ENCODE measurements around the gene PHPT1. TPM values are rescaled to one million over a fixed set of nuclear protein-coding genes. Genes with fewer than 3 reads are reported as not detected.
A peak's percentile ranks its signal among the peaks of the same experiment; 100 is the strongest.

The PHPT1 gene
- total RNA-seq, 1 experiment from 2014 or later, result 161 TPM

DNA sequence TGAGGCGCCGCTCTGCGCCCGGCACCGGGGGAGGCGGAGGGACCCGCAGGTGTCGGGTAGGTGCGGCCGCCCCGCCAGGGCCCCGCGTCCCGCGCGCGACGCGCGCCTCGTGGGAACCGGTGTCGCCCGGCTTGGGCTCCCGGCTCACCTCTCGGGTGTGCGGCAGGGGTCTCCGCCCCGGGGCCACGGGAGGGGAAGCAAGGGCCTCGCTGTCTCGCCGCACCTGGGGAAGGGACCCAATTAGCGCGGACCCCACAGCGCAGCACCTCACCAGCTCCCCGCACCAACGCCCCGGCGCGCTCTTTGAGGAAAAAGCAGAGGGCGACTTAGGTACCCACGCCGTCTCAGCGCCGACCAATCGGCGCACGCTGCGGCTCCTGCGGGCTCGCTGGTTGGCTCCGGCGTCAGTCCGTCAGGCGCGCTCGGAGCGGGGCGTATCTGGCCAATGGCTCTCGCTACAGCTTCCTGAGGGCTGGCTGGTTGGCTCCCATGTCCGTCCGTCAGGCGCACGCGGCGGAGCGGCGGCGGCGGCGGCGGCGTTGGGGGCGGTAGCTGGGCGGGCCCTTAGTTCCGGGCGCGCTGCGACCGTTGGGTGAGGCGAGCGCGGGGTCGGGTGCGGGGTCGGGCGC lies 36.9 kb downstream of the PHPT1 start, which contains the start of gene TRAF2:
Gene TRAF2 (plus strand): TSS at position 567 of the 629 bp plus-strand sequence. CDS start 12,225 bp downstream, outside the sequence.
- Histone ChIP-seq H3K27ac (ENCODE audit: insufficient read length, low read depth, low read length) (no peak within 1 kb of the TSS), H3K18ac (ENCODE audit: insufficient read length, low read depth, low read length) (peak within 1 kb of the TSS; percentile 40), H2AFZ (ENCODE audit: low read length) (no peak within 1 kb of the TSS), H4K5ac (ENCODE audit: insufficient read length, low read depth, low read length) (no peak within 1 kb of the TSS), H2BK12ac (ENCODE audit: insufficient read length, low read depth, low read length) (no peak within 1 kb of the TSS), H2BK20ac (ENCODE audit: low read depth, low read length, poor library complexity, severe bottlenecking) (no peak within 1 kb of the TSS), H4K8ac (replicated peaks; ENCODE audit: insufficient read length, low read depth, low read length) (no peak within 1 kb of the TSS), H3K4me2 (ENCODE audit: insufficient read depth, insufficient read length, low read length) (peak within 1 kb of the TSS; percentile 58), H3K14ac (ENCODE audit: insufficient read depth, low read length) (peak within 1 kb of the TSS; percentile 45; the same call in 1 of the 2 replicates), H3K4me1 (ENCODE audit: insufficient read depth, low read length) (no peaks in the 10 kb centered on the region; the same call in 1 of the 2 replicates), H3K79me2 (ENCODE audit: insufficient read depth, low read length) (peaks cover 10% of the 10 kb centered on the region; the same call in 1 of the 2 replicates), H2AK5ac (ENCODE audit: insufficient read length, low read length) (no peak within 1 kb of the TSS), H4K20me1 (ENCODE audit: control insufficient read depth, insufficient read depth, insufficient read length) (no peaks in the 10 kb centered on the region), H3K9ac (ENCODE audit: extremely low read depth, insufficient read length, low read length) (peak within 1 kb of the TSS; percentile 6), H4K91ac (ENCODE audit: insufficient read length, low read depth, low read length) (no peak within 1 kb of the TSS), H2BK5ac (ENCODE audit: insufficient read length, low read length) (no peak within 1 kb of the TSS), H3K27me3 (ENCODE audit: insufficient read depth, low read length) (no peaks in the 10 kb centered on the region), H3K79me1 (ENCODE audit: insufficient read depth, low read depth, low read length, poor library complexity, severe bottlenecking) (peaks cover 11% of the 10 kb centered on the region), H2BK120ac (ENCODE audit: low read depth, low read length, poor library complexity, severe bottlenecking) (no peak within 1 kb of the TSS), H3T11ph (ENCODE audit: low read length) (no peak within 1 kb of the TSS), H3K9me3 (ENCODE audit: control insufficient read depth, low read depth, low read length) (no peaks in the 10 kb centered on the region), H3K23ac (ENCODE audit: insufficient read length, low read depth, low read length) (no peak within 1 kb of the TSS), H3K23me2 (ENCODE audit: insufficient read length, low read depth, low read length, poor library complexity, severe bottlenecking) (peaks cover 4% of the 10 kb centered on the region), H3K4ac (ENCODE audit: low read depth, low read length) (no peak within 1 kb of the TSS), H3K56ac (ENCODE audit: insufficient read length, low read depth, low read length) (no peak within 1 kb of the TSS), H2BK15ac (ENCODE audit: low read depth, low read length) (no peak within 1 kb of the TSS)
- H3K4me3 Mint-ChIP-seq, result peak within 1 kb of the TSS; percentile 84 to 89
- H3K27me3 Mint-ChIP-seq (ENCODE audit: low read depth), result peaks cover 1% of the 10 kb centered on the region; the same call in 1 of the 2 replicates
- TF ChIP-seq CTCF (conservative IDR thresholded peaks at IDR 0.05), result no peak
- WGBS (ENCODE audit: extremely low coverage, insufficient read length, low lambda C conversion rate), result no CpG with 5 or more reads among the region's 88 CpGs
- no peaks in the 10 kb centered on the region for H3K9me3 Mint-ChIP-seq
- peak within 1 kb of the TSS in 1 of 3 experiments; percentile 35; a peak in 2 of 7 replicates for H3K27ac Mint-ChIP-seq
- H3K4me1 Mint-ChIP-seq, result peaks cover 12 to 16% of the 10 kb centered on the region in 2 experiments
- peak; percentile 99 for DNase-seq
- H3K36me3 Mint-ChIP-seq (ENCODE audit: insufficient read depth in 1 of 3, low read depth in 3 of 3), result peaks cover 3 to 15% (median 10%) of the 10 kb centered on the region in 3 experiments; a peak in 5 of 7 replicates
